ENCODE results near the gene TNF. TPM values are rescaled to one million over a fixed set of nuclear protein-coding genes. Genes with fewer than 3 reads are reported as not detected.

Gene TNF
- total and polyA plus RNA-seq, 2 of the 13 experiments (the other 11 are each of a cell fraction or from before 2014, with no cell fraction given): not detected

DNA sequence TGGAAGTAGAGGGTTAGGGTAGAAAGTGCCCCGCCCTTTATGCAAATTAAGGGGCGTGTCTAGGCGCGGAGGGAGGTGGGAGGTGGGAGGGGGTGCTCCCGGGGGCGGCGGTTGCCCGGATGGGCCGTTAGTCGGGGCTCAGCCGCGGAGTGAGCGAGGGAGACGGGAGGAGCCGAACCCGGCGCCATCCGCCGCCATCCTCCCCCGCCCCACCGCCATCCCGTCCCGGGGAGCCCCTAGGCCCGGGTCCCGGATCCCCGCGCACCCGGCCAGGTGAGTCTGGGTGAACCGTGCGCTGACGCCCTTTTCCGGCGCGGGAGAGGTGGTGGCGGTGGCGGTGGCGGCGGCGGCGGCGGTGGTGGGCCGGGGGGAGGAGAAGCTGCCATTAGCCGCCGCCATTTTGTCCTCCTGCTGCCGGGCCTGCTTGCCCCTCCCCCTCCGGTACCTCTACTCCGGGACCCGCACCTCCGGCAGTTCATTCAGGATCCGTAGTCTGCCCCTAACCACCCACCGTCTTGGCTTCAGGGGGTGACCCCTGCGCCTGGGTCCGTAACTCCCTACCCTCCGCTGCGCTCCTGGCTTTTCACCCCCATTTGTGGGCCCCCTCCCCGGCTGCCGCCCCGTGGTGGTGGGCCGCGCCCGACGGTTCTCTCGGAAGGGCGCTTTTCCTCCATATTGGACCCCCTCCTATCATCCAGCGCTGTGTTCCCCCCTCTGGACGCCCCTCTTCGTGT lies 45.4 kb downstream of the TNF start, which contains the start of gene PRRC2A (continued):
- TF ChIP-seq, protein P1, sequence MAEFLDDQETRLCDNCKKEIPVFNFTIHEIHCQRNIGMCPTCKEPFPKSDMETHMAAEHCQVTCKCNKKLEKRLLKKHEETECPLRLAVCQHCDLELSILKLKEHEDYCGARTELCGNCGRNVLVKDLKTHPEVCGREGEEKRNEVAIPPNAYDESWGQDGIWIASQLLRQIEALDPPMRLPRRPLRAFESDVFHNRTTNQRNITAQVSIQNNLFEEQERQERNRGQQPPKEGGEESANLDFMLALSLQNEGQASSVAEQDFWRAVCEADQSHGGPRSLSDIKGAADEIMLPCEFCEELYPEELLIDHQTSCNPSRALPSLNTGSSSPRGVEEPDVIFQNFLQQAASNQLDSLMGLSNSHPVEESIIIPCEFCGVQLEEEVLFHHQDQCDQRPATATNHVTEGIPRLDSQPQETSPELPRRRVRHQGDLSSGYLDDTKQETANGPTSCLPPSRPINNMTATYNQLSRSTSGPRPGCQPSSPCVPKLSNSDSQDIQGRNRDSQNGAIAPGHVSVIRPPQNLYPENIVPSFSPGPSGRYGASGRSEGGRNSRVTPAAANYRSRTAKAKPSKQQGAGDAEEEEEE (CRISPR knock-in tag; IDR thresholded peaks at IDR 0.05; ENCODE audit: borderline replicate concordance): no peak
- no peak for TF ChIP-seq ZNF562 (CRISPR knock-in tag; IDR thresholded peaks at IDR 0.05; ENCODE audit: borderline replicate concordance)
- no peak for TF ChIP-seq ZNF781 (CRISPR knock-in tag; IDR thresholded peaks at IDR 0.05; ENCODE audit: borderline replicate concordance, not compliant biosample characterization)
- TF ChIP-seq, protein P2, sequence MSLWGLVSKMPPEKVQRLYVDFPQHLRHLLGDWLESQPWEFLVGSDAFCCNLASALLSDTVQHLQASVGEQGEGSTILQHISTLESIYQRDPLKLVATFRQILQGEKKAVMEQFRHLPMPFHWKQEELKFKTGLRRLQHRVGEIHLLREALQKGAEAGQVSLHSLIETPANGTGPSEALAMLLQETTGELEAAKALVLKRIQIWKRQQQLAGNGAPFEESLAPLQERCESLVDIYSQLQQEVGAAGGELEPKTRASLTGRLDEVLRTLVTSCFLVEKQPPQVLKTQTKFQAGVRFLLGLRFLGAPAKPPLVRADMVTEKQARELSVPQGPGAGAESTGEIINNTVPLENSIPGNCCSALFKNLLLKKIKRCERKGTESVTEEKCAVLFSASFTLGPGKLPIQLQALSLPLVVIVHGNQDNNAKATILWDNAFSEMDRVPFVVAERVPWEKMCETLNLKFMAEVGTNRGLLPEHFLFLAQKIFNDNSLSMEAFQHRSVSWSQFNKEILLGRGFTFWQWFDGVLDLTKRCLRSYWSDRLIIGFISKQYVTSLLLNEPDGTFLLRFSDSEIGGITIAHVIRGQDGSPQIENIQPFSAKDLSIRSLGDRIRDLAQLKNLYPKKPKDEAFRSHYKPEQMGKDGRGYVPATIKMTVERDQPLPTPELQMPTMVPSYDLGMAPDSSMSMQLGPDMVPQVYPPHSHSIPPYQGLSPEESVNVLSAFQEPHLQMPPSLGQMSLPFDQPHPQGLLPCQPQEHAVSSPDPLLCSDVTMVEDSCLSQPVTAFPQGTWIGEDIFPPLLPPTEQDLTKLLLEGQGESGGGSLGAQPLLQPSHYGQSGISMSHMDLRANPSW (CRISPR knock-in tag; IDR thresholded peaks at IDR 0.05; ENCODE audit: borderline replicate concordance): 0 out of 2 replicates have a peak, but pooled peaks have one; percentile 44
- peak; percentile 41 for TF ChIP-seq ARNT2 (CRISPR knock-in tag; IDR thresholded peaks at IDR 0.05; ENCODE audit: low read depth)
- TF ChIP-seq SIN3A (IDR thresholded peaks at IDR 0.05; ENCODE audit: borderline replicate concordance, low read depth, low read length): peak; percentile 49; the same call in 1 of the 2 replicates
- TF ChIP-seq NPAS2 (CRISPR knock-in tag; IDR thresholded peaks at IDR 0.05; ENCODE audit: borderline replicate concordance): no peak
- TF ChIP-seq, protein P3, sequence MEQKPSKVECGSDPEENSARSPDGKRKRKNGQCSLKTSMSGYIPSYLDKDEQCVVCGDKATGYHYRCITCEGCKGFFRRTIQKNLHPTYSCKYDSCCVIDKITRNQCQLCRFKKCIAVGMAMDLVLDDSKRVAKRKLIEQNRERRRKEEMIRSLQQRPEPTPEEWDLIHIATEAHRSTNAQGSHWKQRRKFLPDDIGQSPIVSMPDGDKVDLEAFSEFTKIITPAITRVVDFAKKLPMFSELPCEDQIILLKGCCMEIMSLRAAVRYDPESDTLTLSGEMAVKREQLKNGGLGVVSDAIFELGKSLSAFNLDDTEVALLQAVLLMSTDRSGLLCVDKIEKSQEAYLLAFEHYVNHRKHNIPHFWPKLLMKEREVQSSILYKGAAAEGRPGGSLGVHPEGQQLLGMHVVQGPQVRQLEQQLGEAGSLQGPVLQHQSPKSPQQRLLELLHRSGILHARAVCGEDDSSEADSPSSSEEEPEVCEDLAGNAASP (CRISPR knock-in tag; IDR thresholded peaks at IDR 0.05; ENCODE audit: borderline replicate concordance): no peak; the same call in 1 of the 2 replicates
- TF ChIP-seq, protein P4, sequence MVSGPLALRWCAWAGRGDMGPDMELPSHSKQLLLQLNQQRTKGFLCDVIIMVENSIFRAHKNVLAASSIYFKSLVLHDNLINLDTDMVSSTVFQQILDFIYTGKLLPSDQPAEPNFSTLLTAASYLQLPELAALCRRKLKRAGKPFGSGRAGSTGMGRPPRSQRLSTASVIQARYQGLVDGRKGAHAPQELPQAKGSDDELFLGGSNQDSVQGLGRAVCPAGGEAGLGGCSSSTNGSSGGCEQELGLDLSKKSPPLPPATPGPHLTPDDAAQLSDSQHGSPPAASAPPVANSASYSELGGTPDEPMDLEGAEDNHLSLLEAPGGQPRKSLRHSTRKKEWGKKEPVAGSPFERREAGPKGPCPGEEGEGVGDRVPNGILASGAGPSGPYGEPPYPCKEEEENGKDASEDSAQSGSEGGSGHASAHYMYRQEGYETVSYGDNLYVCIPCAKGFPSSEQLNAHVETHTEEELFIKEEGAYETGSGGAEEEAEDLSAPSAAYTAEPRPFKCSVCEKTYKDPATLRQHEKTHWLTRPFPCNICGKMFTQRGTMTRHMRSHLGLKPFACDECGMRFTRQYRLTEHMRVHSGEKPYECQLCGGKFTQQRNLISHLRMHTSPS (CRISPR knock-in tag; IDR thresholded peaks at IDR 0.05; ENCODE audit: low read depth): no peak
- no peak for TF ChIP-seq ZFP36 (IDR thresholded peaks at IDR 0.05; ENCODE audit: borderline replicate concordance, low read depth, low read length, partially characterized antibody)
- TF ChIP-seq NFIB (CRISPR knock-in tag; IDR thresholded peaks at IDR 0.05; ENCODE audit: borderline replicate concordance): no peak
- 0 out of 2 replicates have a peak, but pooled peaks have one; percentile 11 for TF ChIP-seq ZNF34 (CRISPR knock-in tag; IDR thresholded peaks at IDR 0.05; ENCODE audit: borderline replicate concordance)
- TF ChIP-seq ZNF766 (CRISPR knock-in tag; IDR thresholded peaks at IDR 0.05; ENCODE audit: borderline replicate concordance): no peak
- no peak; the same call in 1 of the 2 replicates for TF ChIP-seq ZNF614 (CRISPR knock-in tag; IDR thresholded peaks at IDR 0.05; ENCODE audit: borderline replicate concordance)
- no peak for TF ChIP-seq ZNF180 (CRISPR knock-in tag; IDR thresholded peaks at IDR 0.05; ENCODE audit: borderline replicate concordance, low read depth)
- peak; percentile 73; the same call in 1 of the 2 replicates for TF ChIP-seq ZNF788 (CRISPR knock-in tag; IDR thresholded peaks at IDR 0.05; ENCODE audit: borderline replicate concordance)
- TF ChIP-seq IKZF4 (CRISPR knock-in tag; IDR thresholded peaks at IDR 0.05; ENCODE audit: borderline replicate concordance, low read depth, not compliant biosample characterization): peak; percentile 57
- peak; percentile 80 for TF ChIP-seq ZNF274 (CRISPR knock-in tag; IDR thresholded peaks at IDR 0.05)
- 0 out of 2 replicates have a peak, but pooled peaks have one; percentile 53 for TF ChIP-seq BORCS8-MEF2B (CRISPR knock-in tag; IDR thresholded peaks at IDR 0.05)
- peak; percentile 65 for TF ChIP-seq PHF5A (CRISPR knock-in tag; IDR thresholded peaks at IDR 0.05; ENCODE audit: low read depth, unreplicated experiment)
